ENCODE data around the gene OR7G1.

The OR7G1 gene

GRCh38 chr19:9115307-9115813 lies at the start of gene OR7G1:
OR7G1 (minus strand) TSS chr19:9115763; CDS start chr19:9115763, 0 bp downstream.
- Histone ChIP-seq H4K20me1 (ENCODE audit: insufficient read depth) (no peaks in the 10 kb centered on the region), H3K9ac (no peak within 1 kb of the TSS), H3K4me3 (IDR thresholded peaks at IDR 0.05; ENCODE audit: insufficient read depth, low read depth, low read length) (no peak within 1 kb of the TSS), H3K27ac (no peak within 1 kb of the TSS), H3K36me3 (ENCODE audit: insufficient read depth) (no peaks in the 10 kb centered on the region), H3K4me2 (no peak within 1 kb of the TSS), H3K4me1 (ENCODE audit: low read depth, poor library complexity, severe bottlenecking) (no peaks in the 10 kb centered on the region), H2AFZ (ENCODE audit: low read depth) (no peak within 1 kb of the TSS), H3K79me2 (ENCODE audit: insufficient read depth, low read depth) (no peaks in the 10 kb centered on the region), H3K27me3 (ENCODE audit: insufficient read depth, low read depth) (no peaks in the 10 kb centered on the region)
- TF ChIP-seq CTCF (conservative IDR thresholded peaks at IDR 0.05; ENCODE audit: low read depth, low read length), result no peak

GRCh38 chr19:9165261-9165660 lies 49.7 kb upstream of the OR7G1 start:
- H2AFZ ChIP-seq (ENCODE audit: low read depth), result no peak overlapping the region
- TF ChIP-seq CTCF (conservative IDR thresholded peaks at IDR 0.05; ENCODE audit: low read depth, low read length), result no peak
- no peaks in the 10 kb centered on the region for H3K4me1 ChIP-seq (ENCODE audit: low read depth, poor library complexity, severe bottlenecking)
- H3K27ac ChIP-seq, result no peak overlapping the region
- H3K4me3 ChIP-seq (IDR thresholded peaks at IDR 0.05; ENCODE audit: insufficient read depth, low read depth, low read length), result no peak overlapping the region
- H4K20me1 ChIP-seq (ENCODE audit: insufficient read depth), result no peaks in the 10 kb centered on the region
- no peaks in the 10 kb centered on the region for H3K27me3 ChIP-seq (ENCODE audit: insufficient read depth, low read depth)
- no peak overlapping the region for H3K9ac ChIP-seq
- peaks cover 19% of the 10 kb centered on the region for H3K36me3 ChIP-seq (ENCODE audit: insufficient read depth)
- no peak overlapping the region for H3K4me2 ChIP-seq
- no peaks in the 10 kb centered on the region for H3K79me2 ChIP-seq (ENCODE audit: insufficient read depth, low read depth)

GRCh38 chr19:9161427-9161826 lies 45.9 kb upstream of the OR7G1 start:
- H3K4me1 ChIP-seq (ENCODE audit: low read depth, poor library complexity, severe bottlenecking), result no peaks in the 10 kb centered on the region
- H3K4me3 ChIP-seq (IDR thresholded peaks at IDR 0.05; ENCODE audit: insufficient read depth, low read depth, low read length), result no peak overlapping the region
- no peak for TF ChIP-seq CTCF (conservative IDR thresholded peaks at IDR 0.05; ENCODE audit: low read depth, low read length)
- H3K4me2 ChIP-seq, result no peak overlapping the region
- H3K79me2 ChIP-seq (ENCODE audit: insufficient read depth, low read depth), result no peaks in the 10 kb centered on the region
- H3K36me3 ChIP-seq (ENCODE audit: insufficient read depth), result peaks cover 36% of the 10 kb centered on the region
- H4K20me1 ChIP-seq (ENCODE audit: insufficient read depth), result no peaks in the 10 kb centered on the region
- no peak overlapping the region for H3K27ac ChIP-seq
- H2AFZ ChIP-seq (ENCODE audit: low read depth), result no peak overlapping the region
- no peaks in the 10 kb centered on the region for H3K27me3 ChIP-seq (ENCODE audit: insufficient read depth, low read depth)
- no peak overlapping the region for H3K9ac ChIP-seq

GRCh38 chr19:9159891-9160290 lies 44.3 kb upstream of the OR7G1 start:
- Histone ChIP-seq H3K4me3 (IDR thresholded peaks at IDR 0.05; ENCODE audit: insufficient read depth, low read depth, low read length) (no peak overlapping the region), H3K79me2 (ENCODE audit: insufficient read depth, low read depth) (no peaks in the 10 kb centered on the region), H4K20me1 (ENCODE audit: insufficient read depth) (no peaks in the 10 kb centered on the region), H3K9ac (no peak overlapping the region), H3K4me2 (no peak overlapping the region), H3K27ac (no peak overlapping the region), H3K4me1 (ENCODE audit: low read depth, poor library complexity, severe bottlenecking) (no peaks in the 10 kb centered on the region), H3K27me3 (ENCODE audit: insufficient read depth, low read depth) (no peaks in the 10 kb centered on the region), H3K36me3 (ENCODE audit: insufficient read depth) (peaks cover 36% of the 10 kb centered on the region), H2AFZ (ENCODE audit: low read depth) (no peak overlapping the region)
- TF ChIP-seq CTCF (conservative IDR thresholded peaks at IDR 0.05; ENCODE audit: low read depth, low read length), result no peak

Measured in KMS-11 (cell line).